Ovary (tissue), 9 donors: ENCODE data around the gene DPM3. TPM values are rescaled to one million over a fixed set of nuclear protein-coding genes. Genes with fewer than 3 reads are reported as not detected.

Experiments
- DNase-seq, 5 donors: peaks; one replicate each; pipeline ENCODE4 v3.0.0-alpha.2; 2019 to 2020
- H3K27ac ChIP-seq, 2 donors: fragments of 200-600 bp; one replicate each; pipeline versions ENCODE4 v1.5.1 to v1.8.0; 2019 to 2022
- H3K27me3 ChIP-seq: fragments of 200-600 bp; one replicate; pipeline ENCODE4 v1.8.0; 2022
- H3K36me3 ChIP-seq: fragments of 200-600 bp; sonication (generic); one replicate; pipeline ENCODE4 v1.5.1; 2019
- H3K4me1 ChIP-seq: one replicate; pipeline ENCODE4 v1.8.1; 2013; ENCODE audit warnings: mild to moderate bottlenecking, moderate library complexity; ENCODE audit not compliant: insufficient read depth
- H3K4me3 ChIP-seq: fragments of 200-600 bp; sonication (generic); one replicate; pipeline ENCODE4 v1.5.1; 2017
- H3K9me3 ChIP-seq, 2 donors: fragments of 200-600 bp in 1 of 2; sonication (generic) in 1 of 2; one replicate each; pipeline versions ENCODE4 v1.5.1 to v1.8.1; 2013 to 2019; ENCODE audit warnings: mild to moderate bottlenecking in 1 of 2, moderate library complexity in 1 of 2
- CTCF ChIP-seq, 3 donors: fragments of 450-650 bp in 2 of 3; fragments of 200-600 bp in 1 of 3; IDR thresholded peaks; one replicate each; pipeline versions ENCODE4 v1.5.1 to v1.8.0; 2016 to 2022; ENCODE audit warnings: antibody characterized with exemption in 3 of 3, mild to moderate bottlenecking in 1 of 3
- EP300 ChIP-seq: sonication (generic); formaldehyde crosslinking; IDR thresholded peaks from one replicate; pipeline ENCODE4 v1.6.1; 2017; ENCODE audit warnings: antibody characterized with exemption
- POLR2A ChIP-seq: fragments of 450-650 bp; IDR thresholded peaks from one replicate; pipeline ENCODE4 v1.6.1; 2017; ENCODE audit warnings: antibody characterized with exemption, mild to moderate bottlenecking, moderate library complexity
- WGBS, 3 donors: extraction: QIAGEN DNeasy Blood & Tissue Kit in 1 of 3; methylation state at CpG; one replicate each; pipeline versions ENCODE4 v1.1.5 to v1.1.7; 2013 to 2017; 5-methylcytosine and 5-hydroxymethylcytosine counted together
- intact Hi-C, 4 donors: fragments of 100-400 bp; cut with DNase I; formaldehyde crosslinking; loops; one replicate each; pipeline versions ENCODE4 v1.11.0 to v1.15.1; 2022 to 2023
- polyA plus RNA-seq, 2 donors: library from polyadenylated mRNA; stranded (reverse); fragments of 200-250 nt in 1 of 2; fragments of 350-450 nt in 1 of 2; fragmentation: Illumina TruSeq in 1 of 2; extraction: RNeasy Lipid Tissue Mini Kit (QIAGEN cat#74804) in 1 of 2; gene quantifications; one replicate each; pipeline ENCODE4 v1.2.3, GENCODE V29; 2013 to 2014
- total RNA-seq, 7 donors: library from RNA; depleted of rRNA in 2 of 7; stranded (reverse); fragments of >200 nt in 2 of 7; fragmentation: NEBNext Ultra II Directional in 3 of 7; extraction: Animal tissue kit (Norgen Biotek cat#: 25700) in 3 of 7; gene quantifications; one replicate each; pipeline versions ENCODE4 v1.1.0 to v1.2.4, GENCODE V29; 2016 to 2023
- donor health status: DM: no; HTN: no; CAD: no; lungs with moderate emphysema.
- donor health status: DM: no; HTN: no; CAD: no.
- donor health status: Bipolar disorder and iron deficiency.
- donor health status: DM: yes; HTN: yes; CAD: no.
- donor health status: DM: no; HTN: no; CAD: no.
- donor health status: DM: yes; HTN: yes; CAD: no.

Gene DPM3
- total and polyA plus RNA-seq, 9 donors: 0.70 to 168 (median 85.5) TPM

- Histone ChIP-seq H3K27me3 (no peaks in the 10 kb centered on the region), H3K4me1 (no peaks in the 10 kb centered on the region), H3K4me3 (no peak overlapping the region), H3K36me3 (no peaks in the 10 kb centered on the region), H3K27ac (no peak overlapping the region), H3K9me3 (no peaks in the 10 kb centered on the region)
- TF ChIP-seq CTCF (IDR thresholded peaks at IDR 0.05) (no peak), POLR2A (no peak), EP300 (no peak)
- no peak for DNase-seq
- whole genome bisulfite sequencing, 3 donors: 70 to 79% (median 73%) methylated on average over 5 of the region's 5 CpGs
- intact Hi-C loops: no loop called here
Observed at GRCh38 chr1:155113450-155113980, 26.8 kb downstream of the DPM3 start.

DNA sequence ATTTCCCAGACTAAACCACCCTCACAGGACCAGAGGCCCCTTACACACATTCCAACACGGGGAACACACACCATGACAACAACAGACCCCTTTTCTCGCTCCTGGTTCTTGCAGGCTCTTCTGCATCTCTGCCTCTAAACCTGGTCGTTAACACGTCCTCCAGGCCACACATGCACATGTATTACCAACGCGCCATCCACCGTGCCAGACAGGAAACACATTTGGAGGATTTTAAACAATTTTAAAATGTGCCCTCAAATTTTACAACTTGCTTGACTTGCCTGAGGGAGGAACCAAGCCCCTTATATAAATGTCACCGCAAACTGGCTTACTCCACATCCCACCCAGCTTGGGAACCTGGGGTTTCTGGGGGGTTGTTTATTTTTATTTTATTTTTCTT lies 29.5 kb downstream of the DPM3 start:
- no peaks in the 10 kb centered on the region for H3K27me3 ChIP-seq
- 60 to 72% (median 70%) methylated on average over 8 of the region's 8 CpGs for WGBS, 3 donors
- no peak for TF ChIP-seq CTCF (IDR thresholded peaks at IDR 0.05)
- TF ChIP-seq POLR2A: no peak
- TF ChIP-seq EP300: no peak
- intact Hi-C loops: no loop called here
- H3K4me3 ChIP-seq: no peak overlapping the region
- no peak for DNase-seq
- no peaks in the 10 kb centered on the region for H3K36me3 ChIP-seq
- no peaks in the 10 kb centered on the region for H3K4me1 ChIP-seq
- no peak overlapping the region for H3K27ac ChIP-seq
- no peaks in the 10 kb centered on the region for H3K9me3 ChIP-seq

DNA sequence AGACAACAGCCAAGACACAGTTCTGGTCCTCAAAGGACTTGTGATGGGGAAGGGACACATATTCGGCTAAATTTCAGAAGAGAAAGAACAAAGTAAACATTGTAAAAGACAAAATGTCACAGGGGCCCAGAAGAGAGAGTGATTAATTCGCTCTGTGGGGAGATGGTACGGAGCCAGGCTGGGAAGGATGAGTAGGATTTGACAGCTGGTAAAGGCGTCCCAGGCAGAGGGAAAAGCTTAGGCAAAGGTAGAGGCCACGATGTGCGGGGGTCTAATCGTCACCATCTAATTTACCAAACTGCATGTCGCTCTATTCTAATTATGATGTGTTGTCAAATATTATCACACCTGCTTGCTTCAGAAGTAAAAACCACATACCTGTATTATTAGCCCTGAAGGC lies 29.9 kb downstream of the DPM3 start:
- intact Hi-C loops: no loop called here
- no peak for DNase-seq
- H3K27me3 ChIP-seq: no peaks in the 10 kb centered on the region
- 79 to 82% (median 79%) methylated on average over 8 of the region's 8 CpGs for WGBS, 3 donors
- no peak for TF ChIP-seq POLR2A
- no peak for TF ChIP-seq EP300
- no peak for TF ChIP-seq CTCF (IDR thresholded peaks at IDR 0.05)
- H3K36me3 ChIP-seq: no peaks in the 10 kb centered on the region
- H3K4me3 ChIP-seq: no peak overlapping the region
- H3K27ac ChIP-seq: no peak overlapping the region
- H3K9me3 ChIP-seq: no peaks in the 10 kb centered on the region
- H3K4me1 ChIP-seq: no peaks in the 10 kb centered on the region

DNA sequence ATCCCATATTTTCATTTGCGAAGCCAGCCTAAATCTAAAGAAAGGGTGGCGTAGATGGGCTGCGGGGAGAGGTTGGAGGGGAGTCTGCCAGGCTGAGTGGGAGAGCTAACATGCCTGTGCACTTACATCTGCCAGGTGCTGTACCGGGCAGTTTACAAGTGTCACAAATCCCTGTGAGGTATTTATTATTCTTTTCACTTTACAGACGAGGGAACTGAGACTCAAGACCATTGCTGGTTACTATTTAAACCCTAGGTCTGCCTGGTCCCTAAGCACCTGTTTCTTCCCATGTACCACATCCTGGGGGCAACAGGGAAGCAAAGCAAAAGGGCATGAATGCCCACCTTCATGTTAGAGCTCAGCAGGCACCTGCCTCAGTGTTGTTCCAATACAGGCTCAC lies 32.0 kb downstream of the DPM3 start:
- no peak for DNase-seq
- H3K4me3 ChIP-seq: no peak overlapping the region
- WGBS, 3 donors: 65 to 67% (median 66%) methylated on average over 5 of the region's 5 CpGs
- H3K27me3 ChIP-seq: no peaks in the 10 kb centered on the region
- TF ChIP-seq EP300 (no peak), POLR2A (no peak), CTCF (IDR thresholded peaks at IDR 0.05) (no peak)
- no peak overlapping the region for H3K27ac ChIP-seq
- no peaks in the 10 kb centered on the region for H3K36me3 ChIP-seq
- no peaks in the 10 kb centered on the region for H3K9me3 ChIP-seq
- intact Hi-C loops: no loop called here
- no peaks in the 10 kb centered on the region for H3K4me1 ChIP-seq
